HG02885 (cell line): Measurements from ENCODE around the gene ALKBH6.

Source experiments
- ATAC-seq: cut with Tn5 transposase; IDR thresholded peaks from one replicate; pipeline ENCODE4 v1.9.1; 2021; ENCODE audit warnings: mild to moderate bottlenecking; ENCODE audit not compliant: unreplicated experiment, poor library complexity

Gene ALKBH6

GRCh38 chr19:36031308-36031707, 17.3 kb upstream of the ALKBH6 start:
- no peak for ATAC-seq

GRCh38 chr19:36030264-36031148, 16.5 kb upstream of the ALKBH6 start:
- no peak for ATAC-seq

- ATAC-seq = no peak
These were observed 14.5 kb upstream of the ALKBH6 start for GRCh38 chr19:36028313-36029041.

GRCh38 chr19:36027696-36028095, 13.7 kb upstream of the ALKBH6 start:
- no peak for ATAC-seq

GRCh38 chr19:36026091-36026876, 12.3 kb upstream of the ALKBH6 start:
- no peak for ATAC-seq

- no peak for ATAC-seq
These were observed 11.5 kb upstream of the ALKBH6 start for GRCh38 chr19:36025541-36025940.

- ATAC-seq = no peak
These were observed 9.4 kb upstream of the ALKBH6 start for GRCh38 chr19:36023432-36023831.

- ATAC-seq = no peak
These were observed 5.2 kb upstream of the ALKBH6 start for GRCh38 chr19:36019061-36019670.

- ATAC-seq = no peak
These were observed 567 bp downstream of the ALKBH6 start for GRCh38 chr19:36013280-36014011.

GRCh38 chr19:36010402-36010801, 3.6 kb downstream of the ALKBH6 start:
- ATAC-seq = no peak

GRCh38 chr19:36009633-36010379, 4.2 kb downstream of the ALKBH6 start:
- no peak for ATAC-seq

- no peak for ATAC-seq
These were observed 4.8 kb downstream of the ALKBH6 start for GRCh38 chr19:36009220-36009619.

- ATAC-seq = no peak
These were observed 5.6 kb downstream of the ALKBH6 start, which contains the start of gene SYNE4 for GRCh38 chr19:36008336-36008978. SYNE4 (minus strand) TSS chr19:36008813; CDS start chr19:36008681, 132 bp downstream.

- ATAC-seq = no peak
These were observed 7.1 kb downstream of the ALKBH6 start for GRCh38 chr19:36006955-36007354.

GRCh38 chr19:36003284-36003683, 10.7 kb downstream of the ALKBH6 start:
- ATAC-seq = no peak

- no peak for ATAC-seq
These were observed 12.4 kb downstream of the ALKBH6 start for GRCh38 chr19:36001605-36002004.

GRCh38 chr19:35996777-35997176, 17.2 kb downstream of the ALKBH6 start:
- ATAC-seq = no peak
